T-helper 1 cell treated with Interleukin-12 subunit alpha and Interleukin-12 subunit beta and Interleukin-4 antibody, amounts not matched to agents 30 ng/mL and 1 ng/mL, for 36 hours (primary cell): ENCODE results near the gene DCT. TPM values are rescaled to one million over a fixed set of nuclear protein-coding genes. Genes with fewer than 3 reads are reported as not detected.

ENCODE experiments used
- intact Hi-C: fragments of 100-400 bp; cut with micrococcal nuclease; formaldehyde crosslinking; loops from one replicate; pipeline ENCODE4 v1.15.1; 2024
- total RNA-seq: library from RNA; stranded (reverse); gene quantifications from 2 replicates; pipeline ENCODE4 v1.2.3, GENCODE V29; 2022

The DCT gene
- total RNA-seq, 1 donor from 2014 or later = 0.61 TPM

GRCh38 chr13:94454906-94455305 lies 24.6 kb downstream of the DCT start:
- intact Hi-C loops = no loop called here

- intact Hi-C loops = no loop called here
Observed at GRCh38 chr13:94454334-94454733, 25.1 kb downstream of the DCT start.

GRCh38 chr13:94444826-94445225 lies 34.7 kb downstream of the DCT start:
- intact Hi-C loops = no loop called here

GRCh38 chr13:94435604-94436226 lies 43.8 kb downstream of the DCT start:
- intact Hi-C loops = loop anchor here (1.0 to 2.0 kb wide), 5 partner anchors 114 to 1043 kb away; no protein-coding TSS in a partner anchor

DNA sequence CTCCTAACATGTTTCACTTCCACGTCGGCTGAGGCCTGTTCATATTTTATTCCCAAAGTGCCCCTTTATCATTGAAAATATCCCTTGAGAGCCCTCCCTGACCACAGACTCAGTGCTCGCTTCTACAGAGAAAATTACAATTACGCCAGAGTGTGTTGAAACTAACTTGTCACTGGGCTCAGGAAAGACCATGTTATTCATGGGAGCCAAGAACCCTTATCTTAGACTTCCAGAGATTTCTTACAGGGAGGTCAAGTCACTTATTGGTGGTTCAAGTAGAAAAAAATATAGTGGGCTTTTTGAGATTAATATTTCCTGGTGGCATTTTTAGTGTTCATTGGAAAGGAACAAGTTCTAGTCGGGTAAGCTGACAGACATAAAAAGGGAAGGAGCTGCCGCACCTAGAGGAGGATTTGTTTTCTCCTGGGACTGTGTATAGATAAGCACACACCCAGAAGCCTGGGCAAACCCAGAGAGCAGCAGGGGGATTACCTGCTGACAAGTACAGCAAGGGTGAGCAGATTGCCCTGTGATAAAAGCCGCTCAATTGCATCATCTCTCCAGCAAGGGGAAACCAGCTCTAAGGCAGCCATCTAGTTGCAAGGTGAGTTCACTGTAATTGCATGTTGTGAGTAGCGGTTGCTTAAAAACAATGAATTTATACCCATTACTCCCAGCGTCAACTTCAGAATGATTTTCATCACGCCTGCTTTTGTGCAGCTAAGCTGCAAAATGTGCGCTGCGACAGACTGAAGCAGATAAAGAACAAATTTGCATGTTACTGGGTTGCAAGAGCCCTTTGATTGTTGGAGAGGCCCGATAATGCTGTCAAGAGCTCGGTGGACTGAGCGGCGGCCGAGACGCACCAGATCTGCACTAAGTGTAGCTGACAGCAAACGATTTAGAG lies 46.2 kb downstream of the DCT start:
- intact Hi-C loops = loop anchor here (5.0 kb wide), 1 partner anchor 106 kb away; no protein-coding TSS in a partner anchor

DNA sequence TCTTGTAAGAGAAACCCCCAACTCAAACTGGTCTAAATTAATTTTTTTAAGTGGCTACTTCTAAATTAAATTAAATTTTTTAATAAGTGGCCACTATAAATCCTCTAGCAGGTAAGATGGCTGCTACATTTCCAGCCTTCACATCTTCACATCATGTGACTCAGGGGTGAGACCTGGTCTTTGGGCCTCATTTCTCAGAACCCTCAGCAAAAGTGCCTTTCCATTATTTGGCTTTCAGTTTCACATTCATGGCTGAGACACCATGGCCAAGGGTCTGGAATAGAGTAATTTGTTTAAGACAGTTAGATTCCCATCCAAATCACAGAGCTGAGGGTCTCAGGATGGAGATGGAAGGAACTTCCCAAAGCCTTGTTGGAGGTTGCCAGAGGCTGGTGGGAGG lies 47.5 kb downstream of the DCT start:
- intact Hi-C loops = loop anchor here (5.0 kb wide), 1 partner anchor 105 kb away; no protein-coding TSS in a partner anchor

DNA sequence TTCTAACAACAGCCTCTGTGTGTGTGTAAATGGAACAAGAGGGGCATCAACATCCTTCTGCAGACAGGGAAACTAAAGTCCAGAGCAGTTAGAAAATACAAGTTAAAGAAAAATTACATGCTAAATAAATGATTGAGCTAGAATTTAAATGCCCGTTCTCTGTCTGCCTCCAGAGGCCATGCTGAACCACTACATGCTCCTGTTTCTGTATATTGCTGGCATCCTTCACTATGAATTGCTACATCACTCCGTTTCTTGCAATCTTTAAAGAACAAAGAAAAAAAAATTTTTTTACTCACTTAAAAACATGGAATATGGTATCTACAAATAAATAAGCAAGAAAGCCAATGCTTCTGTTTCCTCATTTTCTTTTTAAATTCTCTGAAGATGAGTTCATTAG lies 47.9 kb downstream of the DCT start:
- intact Hi-C loops = loop anchor here (5.0 kb wide), 1 partner anchor 104 kb away; no protein-coding TSS in a partner anchor

GRCh38 chr13:94427313-94427953 lies 52.0 kb downstream of the DCT start:
- intact Hi-C loops = no loop called here

- intact Hi-C loops = loop anchor here (1.0 to 5.0 kb wide), 3 partner anchors 98 to 882 kb away; partner anchors contain the start of gene ABCC4
Observed at GRCh38 chr13:94419925-94420305, 59.6 kb downstream of the DCT start.

DNA sequence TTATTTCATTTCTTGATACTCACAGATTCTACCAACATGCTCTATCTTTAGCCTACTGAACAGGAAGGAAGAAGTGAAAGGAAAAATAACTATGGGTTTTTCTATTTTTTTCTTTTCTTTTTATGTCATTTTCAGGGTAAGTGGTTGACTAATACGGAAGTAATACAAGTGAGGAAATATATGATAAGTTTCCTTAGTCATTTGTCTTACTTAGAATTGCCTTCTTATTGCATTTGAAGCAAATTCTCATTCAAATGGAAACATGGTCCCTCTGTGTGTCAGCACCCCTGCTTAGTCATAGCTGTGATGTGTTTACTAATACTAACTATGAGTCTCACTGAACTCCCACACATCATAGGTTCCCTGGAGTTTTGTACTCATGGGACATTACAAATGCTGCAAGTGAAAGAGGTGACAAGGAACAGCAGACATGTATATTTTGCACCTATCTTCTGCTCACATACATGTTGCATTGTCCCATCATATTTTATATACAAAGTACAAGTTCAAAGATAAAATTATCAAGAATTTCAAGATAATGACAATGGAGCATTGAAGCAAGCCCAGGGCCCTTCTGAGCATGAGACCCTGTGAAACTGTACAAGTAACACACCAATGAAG lies 60.1 kb downstream of the DCT start:
- intact Hi-C loops = loop anchor here (1.0 to 5.0 kb wide), 3 partner anchors 97 to 883 kb away; partner anchors contain the start of gene ABCC4

- intact Hi-C loops = loop anchor here (5.0 kb wide), 2 partner anchors 95 to 885 kb away; partner anchors contain the start of gene ABCC4
Observed at GRCh38 chr13:94417294-94417693, 62.2 kb downstream of the DCT start.

- intact Hi-C loops = loop anchor here (5.0 kb wide), 2 partner anchors 94 to 886 kb away; partner anchors contain the start of gene ABCC4
Observed at GRCh38 chr13:94416454-94417080, 62.9 kb downstream of the DCT start.

DNA sequence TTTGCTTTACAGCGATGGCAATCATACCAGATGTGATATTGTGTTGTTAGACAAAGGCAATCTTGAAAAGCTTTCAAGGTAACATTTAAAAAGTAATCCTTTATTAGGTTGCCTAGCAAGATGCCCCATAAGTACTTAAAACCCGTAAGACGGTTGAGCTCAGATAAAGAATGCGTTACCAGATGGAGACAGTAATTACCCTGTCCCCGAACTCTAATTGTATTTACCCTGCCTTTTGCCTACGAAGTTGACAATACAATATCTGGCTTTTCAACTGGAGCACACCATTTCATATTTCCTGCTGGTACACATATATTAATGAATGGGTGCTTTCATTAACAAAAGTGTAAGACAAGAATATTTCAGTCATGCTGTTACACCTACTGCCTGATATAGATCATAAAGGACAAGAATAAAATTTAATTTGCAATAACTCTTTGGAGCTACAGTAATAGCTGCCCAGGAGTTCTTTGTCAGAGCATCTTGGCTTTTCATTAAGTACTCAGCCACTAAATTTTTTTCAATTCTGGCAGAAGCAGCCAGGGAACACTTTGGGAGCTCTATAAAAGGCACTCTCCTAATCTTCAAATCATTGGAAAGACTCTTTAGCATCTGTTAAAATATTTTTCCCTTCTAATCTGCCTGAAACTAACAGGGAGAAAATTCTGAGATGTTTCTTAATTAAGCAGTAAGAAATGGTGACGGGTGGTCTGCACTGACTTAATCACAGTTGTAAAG lies 63.8 kb downstream of the DCT start:
- intact Hi-C loops = loop anchor here (5.0 kb wide), 2 partner anchors 93 to 887 kb away; partner anchors contain the start of gene ABCC4

DNA sequence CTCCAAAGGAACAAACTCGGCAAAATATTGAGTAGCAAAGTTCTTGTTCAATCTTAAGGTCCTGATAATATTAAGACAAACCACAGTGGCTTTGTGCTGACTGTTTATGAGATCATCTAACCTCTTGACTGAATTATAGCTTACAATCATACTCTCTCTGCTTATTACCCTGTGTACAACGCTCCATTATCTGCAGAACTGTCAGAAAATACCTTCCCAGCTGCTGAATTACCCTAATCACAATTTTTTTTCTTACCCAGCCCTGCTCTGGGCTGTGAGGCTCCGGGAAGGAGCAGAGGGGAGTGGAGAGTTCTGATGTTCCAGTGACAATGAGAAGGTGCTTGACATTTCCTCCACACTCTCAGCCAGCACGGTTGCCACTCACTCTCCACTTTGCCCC lies 64.8 kb downstream of the DCT start:
- intact Hi-C loops = loop anchor here (5.0 kb wide), 2 partner anchors 92 to 888 kb away; partner anchors contain the start of gene ABCC4

DNA sequence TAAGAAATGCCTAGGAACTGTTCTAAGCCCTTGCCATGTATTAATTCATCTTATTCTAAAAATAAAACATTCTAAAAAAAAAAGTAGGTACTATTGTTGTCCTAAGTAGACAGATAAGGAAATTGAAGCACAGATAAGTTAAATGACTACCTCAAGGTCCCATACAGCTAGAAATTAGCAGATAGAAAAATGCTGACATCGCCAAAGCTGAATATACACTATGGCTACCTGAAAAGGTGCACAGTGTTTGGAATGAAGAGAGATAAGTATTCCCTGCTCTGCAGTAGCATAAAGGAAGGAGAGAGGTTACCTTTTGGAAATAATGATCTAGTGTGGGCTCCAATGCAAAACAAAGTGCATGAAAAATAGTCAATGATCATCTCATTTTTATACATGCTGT lies 65.3 kb downstream of the DCT start:
- intact Hi-C loops = no loop called here

DNA sequence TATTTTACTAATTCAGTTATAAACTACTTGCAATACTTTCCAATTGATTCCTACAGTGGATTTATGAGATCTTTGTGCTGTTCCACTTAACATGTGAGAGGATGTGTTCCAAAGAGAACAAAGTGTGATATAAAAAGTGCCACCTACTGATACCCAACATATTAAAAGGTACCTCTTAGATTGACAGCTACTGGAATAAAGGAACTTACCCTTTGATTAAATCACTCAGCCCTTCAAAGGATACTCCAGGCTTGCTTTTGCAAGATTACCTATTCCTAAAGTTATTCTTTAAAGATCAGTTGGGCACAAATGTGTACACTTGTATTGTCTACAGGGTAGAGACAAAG lies 65.9 kb downstream of the DCT start:
- intact Hi-C loops = no loop called here

DNA sequence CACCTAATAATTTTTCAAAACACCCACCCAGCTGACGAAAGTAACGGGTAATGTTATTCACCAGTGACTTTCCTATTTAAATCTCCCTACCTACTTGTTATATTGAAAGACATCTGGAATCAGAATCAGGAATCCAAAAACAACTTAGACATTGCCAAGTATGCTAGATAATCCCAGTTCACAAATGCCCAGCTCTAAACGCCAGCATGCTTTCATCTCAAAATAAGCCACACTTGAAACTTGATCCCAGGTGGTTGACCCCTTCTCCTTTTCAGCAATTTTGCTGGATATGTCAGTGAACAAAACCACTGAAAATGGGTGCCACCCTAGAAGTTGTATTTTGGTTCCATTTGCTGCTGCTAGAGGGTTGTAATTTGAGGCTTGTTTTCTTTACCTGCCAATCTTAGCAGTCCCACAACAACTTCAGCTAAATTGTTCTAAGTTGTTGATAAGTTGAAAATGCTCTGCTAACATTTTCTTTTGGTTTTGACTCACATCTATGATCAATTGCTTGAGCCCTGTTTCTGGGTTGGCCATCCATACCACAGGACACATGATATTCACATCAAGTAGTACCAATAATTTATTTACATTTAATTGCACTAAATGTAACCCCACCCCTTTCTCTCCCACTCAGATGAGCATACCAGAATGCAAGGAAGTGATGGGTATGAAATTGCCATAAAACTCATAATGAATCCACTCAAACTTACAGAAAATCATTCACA lies 66.4 kb downstream of the DCT start:
- intact Hi-C loops = no loop called here

- intact Hi-C loops = no loop called here
Observed at GRCh38 chr13:94411747-94412146, 67.7 kb downstream of the DCT start.

DNA sequence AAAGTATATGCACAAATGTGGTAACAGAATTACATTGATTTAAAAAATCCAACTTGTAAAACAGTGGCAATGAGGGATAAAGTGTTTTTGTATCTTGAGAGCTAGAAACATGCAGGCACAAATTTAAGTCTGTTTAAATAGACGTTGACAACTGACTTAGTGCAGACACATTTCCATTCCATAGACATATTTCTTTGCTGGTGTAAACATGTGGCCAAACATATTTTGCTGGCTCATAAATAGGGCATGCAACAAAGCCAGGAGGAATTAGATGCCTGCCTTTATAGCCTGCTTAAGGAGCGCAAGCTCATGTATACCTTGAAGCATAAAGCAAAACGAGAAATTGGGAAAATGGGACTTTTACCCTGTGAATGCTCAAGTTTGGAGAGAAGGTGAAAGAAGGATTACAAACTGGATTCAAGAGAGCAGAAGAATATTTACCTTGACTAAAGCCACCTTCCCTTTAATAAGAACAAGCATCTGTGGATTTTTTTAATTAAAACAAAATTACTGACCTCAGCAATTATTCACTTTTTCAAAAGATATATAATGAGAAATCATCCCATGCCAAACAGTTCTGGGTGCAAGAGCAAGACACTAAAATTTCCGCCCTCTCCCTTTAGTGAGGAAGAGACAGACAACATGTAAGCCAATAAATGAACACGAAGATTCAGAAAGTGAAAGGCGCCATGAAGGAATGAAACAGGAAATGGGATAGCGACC lies 71.0 kb downstream of the DCT start:
- intact Hi-C loops = no loop called here
